HEK293 (cell line): ENCODE data around the gene IDH3A.

Experiments used
- AEBP2 ChIP-seq: fragments of 450-650 bp; formaldehyde crosslinking; IDR thresholded peaks from 2 replicates; pipeline ENCODE4 v1.5.1; 2016; ENCODE audit warnings: missing biosample characterization, missing genetic modification characterization, borderline replicate concordance
- BCL11A ChIP-seq: fragments of 450-650 bp; formaldehyde crosslinking; IDR thresholded peaks from 2 replicates; pipeline ENCODE4 v1.5.1; 2016; ENCODE audit warnings: low read depth, missing biosample characterization, missing genetic modification characterization
- INSM2 ChIP-seq: fragments of 450-650 bp; formaldehyde crosslinking; IDR thresholded peaks from 2 replicates; pipeline ENCODE4 v1.5.1; 2016; ENCODE audit warnings: missing biosample characterization, missing genetic modification characterization
- KLF7 ChIP-seq: fragments of 450-650 bp; formaldehyde crosslinking; IDR thresholded peaks from 2 replicates; pipeline ENCODE4 v1.5.1; 2016; ENCODE audit warnings: missing biosample characterization, missing genetic modification characterization, borderline replicate concordance
- RBAK ChIP-seq: fragments of 450-650 bp; formaldehyde crosslinking; IDR thresholded peaks from 2 replicates; pipeline ENCODE4 v1.5.1; 2016; ENCODE audit warnings: missing biosample characterization, missing genetic modification characterization
- SCRT2 ChIP-seq: fragments of 450-650 bp; formaldehyde crosslinking; IDR thresholded peaks from 2 replicates; pipeline ENCODE4 v1.5.1; 2016; ENCODE audit warnings: missing biosample characterization, missing genetic modification characterization
- TCF7L2 ChIP-seq: IDR thresholded peaks from 2 replicates; pipeline ENCODE4 v1.6.1; 2011; ENCODE audit warnings: low read depth, mild to moderate bottlenecking, inconsistent platforms, low read length, moderate library complexity, borderline replicate concordance
- YY2 ChIP-seq: fragments of 450-650 bp; formaldehyde crosslinking; IDR thresholded peaks from 2 replicates; pipeline ENCODE4 v1.5.1; 2016; ENCODE audit warnings: missing biosample characterization, missing genetic modification characterization
- ZBTB44 ChIP-seq: fragments of 450-650 bp; IDR thresholded peaks from 2 replicates; pipeline ENCODE4 v1.5.1; 2018; ENCODE audit warnings: missing biosample characterization, mild to moderate bottlenecking, missing genetic modification characterization
- ZBTB6 ChIP-seq: fragments of 450-650 bp; formaldehyde crosslinking; IDR thresholded peaks from 2 replicates; pipeline ENCODE4 v1.5.1; 2017; ENCODE audit warnings: missing biosample characterization, missing genetic modification characterization
- ZEB2 ChIP-seq: fragments of 450-650 bp; formaldehyde crosslinking; IDR thresholded peaks from 2 replicates; pipeline ENCODE4 v1.5.1; 2016; ENCODE audit warnings: missing biosample characterization, missing genetic modification characterization
- ZFHX2 ChIP-seq: fragments of 450-650 bp; formaldehyde crosslinking; conservative IDR thresholded peaks from 2 replicates; pipeline ENCODE4 v1.5.1; 2016; ENCODE audit warnings: missing biosample characterization, missing genetic modification characterization
- ZFP3 ChIP-seq: fragments of 450-650 bp; formaldehyde crosslinking; IDR thresholded peaks from 2 replicates; pipeline ENCODE4 v1.5.1; 2016; ENCODE audit warnings: low read depth, missing biosample characterization, missing genetic modification characterization
- ZNF138 ChIP-seq: fragments of 450-650 bp; formaldehyde crosslinking; IDR thresholded peaks from 2 replicates; pipeline ENCODE4 v1.5.1; 2016; ENCODE audit warnings: missing biosample characterization, missing genetic modification characterization, borderline replicate concordance
- ZNF155 ChIP-seq: fragments of 450-650 bp; formaldehyde crosslinking; IDR thresholded peaks from 2 replicates; pipeline ENCODE4 v1.5.1; 2016; ENCODE audit warnings: missing biosample characterization, missing genetic modification characterization
- ZNF174 ChIP-seq: fragments of 450-650 bp; formaldehyde crosslinking; IDR thresholded peaks from 2 replicates; pipeline ENCODE4 v1.5.0; 2017; ENCODE audit warnings: missing biosample characterization, mild to moderate bottlenecking, missing genetic modification characterization
- ZNF184 ChIP-seq: fragments of 450-650 bp; IDR thresholded peaks from 2 replicates; pipeline ENCODE4 v1.5.1; 2018; ENCODE audit warnings: missing biosample characterization, mild to moderate bottlenecking, missing genetic modification characterization
- ZNF19 ChIP-seq: fragments of 450-650 bp; formaldehyde crosslinking; IDR thresholded peaks from 2 replicates; pipeline ENCODE4; 2016; ENCODE audit warnings: missing biosample characterization, missing genetic modification characterization, low read depth
- ZNF266 ChIP-seq: fragments of 450-650 bp; formaldehyde crosslinking; IDR thresholded peaks from 2 replicates; pipeline ENCODE4 v1.5.1; 2016; ENCODE audit warnings: missing biosample characterization, missing genetic modification characterization, low read depth
- ZNF302 ChIP-seq: fragments of 450-650 bp; formaldehyde crosslinking; IDR thresholded peaks from 2 replicates; pipeline ENCODE4 v1.5.1; 2016; ENCODE audit warnings: missing biosample characterization, missing genetic modification characterization, low read depth
- ZNF324 ChIP-seq: fragments of 450-650 bp; formaldehyde crosslinking; IDR thresholded peaks from 2 replicates; pipeline ENCODE4 v1.5.1; 2016; ENCODE audit warnings: missing biosample characterization, missing genetic modification characterization
- ZNF335 ChIP-seq: fragments of 450-650 bp; formaldehyde crosslinking; conservative IDR thresholded peaks from 2 replicates; pipeline ENCODE4 v1.5.1; 2016; ENCODE audit warnings: missing biosample characterization, missing genetic modification characterization
- ZNF354C ChIP-seq: fragments of 450-650 bp; formaldehyde crosslinking; IDR thresholded peaks from 2 replicates; pipeline ENCODE4 v1.5.1; 2016; ENCODE audit warnings: missing biosample characterization, missing genetic modification characterization, low read depth, borderline replicate concordance
- ZNF426 ChIP-seq: fragments of 450-650 bp; formaldehyde crosslinking; IDR thresholded peaks from 2 replicates; pipeline ENCODE4 v1.5.1; 2017; ENCODE audit warnings: missing biosample characterization, missing genetic modification characterization, mild to moderate bottlenecking, inconsistent platforms, moderate library complexity
- ZNF473 ChIP-seq: fragments of 450-650 bp; formaldehyde crosslinking; IDR thresholded peaks from 2 replicates; pipeline ENCODE4 v1.5.1; 2017; ENCODE audit warnings: missing biosample characterization, missing genetic modification characterization
- ZNF521 ChIP-seq: fragments of 450-650 bp; formaldehyde crosslinking; IDR thresholded peaks from 2 replicates; pipeline ENCODE4 v1.5.1; 2017; ENCODE audit warnings: missing biosample characterization, mild to moderate bottlenecking, missing genetic modification characterization
- ZNF544 ChIP-seq: fragments of 450-650 bp; formaldehyde crosslinking; IDR thresholded peaks from 2 replicates; pipeline ENCODE4 v1.5.0; 2017; ENCODE audit warnings: missing biosample characterization, missing genetic modification characterization
- ZNF549 ChIP-seq: fragments of 450-650 bp; IDR thresholded peaks from 2 replicates; pipeline ENCODE4 v1.5.1; 2018; ENCODE audit warnings: missing biosample characterization, missing genetic modification characterization, mild to moderate bottlenecking, inconsistent platforms, moderate library complexity
- ZNF621 ChIP-seq: fragments of 450-650 bp; formaldehyde crosslinking; IDR thresholded peaks from 2 replicates; pipeline ENCODE4 v1.5.1; 2017; ENCODE audit warnings: missing biosample characterization, missing genetic modification characterization
- ZNF658 ChIP-seq: fragments of 450-650 bp; formaldehyde crosslinking; IDR thresholded peaks from 2 replicates; pipeline ENCODE4; 2016; ENCODE audit warnings: missing biosample characterization, missing genetic modification characterization
- ZNF707 ChIP-seq: fragments of 450-650 bp; formaldehyde crosslinking; IDR thresholded peaks from 2 replicates; pipeline ENCODE4 v1.5.1; 2016; ENCODE audit warnings: missing biosample characterization, missing genetic modification characterization
- ZNF785 ChIP-seq: fragments of 450-650 bp; formaldehyde crosslinking; IDR thresholded peaks from 2 replicates; pipeline ENCODE4 v1.5.1; 2016; ENCODE audit warnings: missing biosample characterization, missing genetic modification characterization
- ZNF843 ChIP-seq: fragments of 450-650 bp; formaldehyde crosslinking; IDR thresholded peaks from 2 replicates; pipeline ENCODE4 v1.5.1; 2016; ENCODE audit warnings: missing biosample characterization, missing genetic modification characterization
- ZSCAN5A ChIP-seq: fragments of 450-650 bp; formaldehyde crosslinking; IDR thresholded peaks from 2 replicates; pipeline ENCODE4 v1.5.1; 2016; ENCODE audit warnings: missing biosample characterization, missing genetic modification characterization

IDH3A gene

GRCh38 chr15:78131295-78132061 is 17.7 kb upstream of the IDH3A start, which contains the start of gene CIB2 (continued):
- TF ChIP-seq INSM2 (tag by site-specific recombination) (no peak), ZNF19 (tag by site-specific recombination) (no peak), ZNF266 (tag by site-specific recombination) (no peak), YY2 (tag by site-specific recombination) (no peak), ZNF707 (tag by site-specific recombination) (no peak), ZBTB6 (tag by site-specific recombination) (peak; percentile 6; the same call in 1 of the 2 replicates), ZNF335 (tag by site-specific recombination) (peak; percentile 85), ZNF473 (tag by site-specific recombination) (no peak), TCF7L2 (no peak), ZSCAN5A (tag by site-specific recombination) (peak; percentile 80; the same call in 1 of the 2 replicates), ZNF174 (tag by site-specific recombination) (no peak), RBAK (tag by site-specific recombination) (no peak), ZNF785 (tag by site-specific recombination) (no peak), ZBTB44 (tag by site-specific recombination) (peak; percentile 48; the same call in 1 of the 2 replicates), ZNF843 (tag by site-specific recombination) (0 out of 2 replicates have a peak, but pooled peaks have one; percentile 29), ZNF549 (tag by site-specific recombination) (no peak), ZNF302 (tag by site-specific recombination) (no peak), ZEB2 (peak; percentile 58; the same call in 1 of the 2 replicates), BCL11A (tag by site-specific recombination) (peak; percentile 55; the same call in 1 of the 2 replicates), ZNF658 (tag by site-specific recombination) (no peak), AEBP2 (tag by site-specific recombination) (no peak), KLF7 (no peak), ZNF426 (tag by site-specific recombination) (no peak), ZNF354C (no peak), ZNF184 (0 out of 2 replicates have a peak, but pooled peaks have one; percentile 36), ZNF521 (no peak), ZFHX2 (peak; percentile 79), ZFP3 (tag by site-specific recombination) (no peak), ZNF324 (no peak), ZNF544 (tag by site-specific recombination) (no peak), ZNF621 (tag by site-specific recombination) (no peak), ZNF155 (tag by site-specific recombination) (no peak), SCRT2 (no peak), ZNF138 (no peak)
